GM23248 (cell line): Measurements from ENCODE around the gene PEX14. TPM values are rescaled to one million over a fixed set of nuclear protein-coding genes. Genes with fewer than 3 reads are reported as not detected.
"Not testable (repeated sequence)": the region's sequence is repeated elsewhere in the genome, so short reads cannot be mapped to it uniquely, and the experiment has no call there.

Experiments used
- DNase-seq: peaks from one replicate; pipeline ENCODE4 v3.0.0-alpha.2; 2015
- H2AFZ ChIP-seq: fragments of 200-600 bp; sonication (generic); 2 replicates; pipeline ENCODE4 v1.6.1; 2016; ENCODE audit warnings: antibody characterized with exemption
- H3F3A ChIP-seq: fragments of 200-600 bp; sonication (generic); 2 replicates; pipeline ENCODE4 v1.6.1; 2016; ENCODE audit warnings: mild to moderate bottlenecking, antibody characterized with exemption, mixed run types; ENCODE audit not compliant: insufficient read depth
- H3K27ac ChIP-seq: fragments of 200-600 bp; sonication (generic); 2 replicates; pipeline ENCODE4 v1.5.1; 2016; ENCODE audit warnings: mild to moderate bottlenecking
- H3K27me3 ChIP-seq: fragments of 200-600 bp; sonication (generic); replicated peaks from 2 replicates; pipeline ENCODE4 v1.6.1; 2016; ENCODE audit warnings: mild to moderate bottlenecking; ENCODE audit not compliant: insufficient read depth
- H3K36me3 ChIP-seq: fragments of 200-600 bp; sonication (generic); 2 replicates; pipeline ENCODE4 v1.6.1; 2016; ENCODE audit warnings: low read depth, mild to moderate bottlenecking
- H3K4me1 ChIP-seq: fragments of 200-600 bp; sonication (generic); 2 replicates; pipeline ENCODE4 v1.6.1; 2016; ENCODE audit warnings: mild to moderate bottlenecking; ENCODE audit not compliant: insufficient read depth
- H3K4me2 ChIP-seq: fragments of 200-600 bp; sonication (generic); one replicate; pipeline ENCODE4 v1.6.1; 2016; ENCODE audit warnings: mild to moderate bottlenecking; ENCODE audit not compliant: unreplicated experiment
- H3K4me3 ChIP-seq: fragments of 200-600 bp; sonication (generic); 2 replicates; pipeline ENCODE4 v1.5.1; 2016; ENCODE audit warnings: mild to moderate bottlenecking
- H3K79me2 ChIP-seq: fragments of 200-600 bp; sonication (generic); 2 replicates; pipeline ENCODE4 v1.6.1; 2016; ENCODE audit warnings: mild to moderate bottlenecking; ENCODE audit not compliant: insufficient read depth
- H3K9ac ChIP-seq: fragments of 200-600 bp; sonication (generic); 2 replicates; pipeline ENCODE4 v1.6.1; 2016; ENCODE audit warnings: mild to moderate bottlenecking
- H3K9me2 ChIP-seq: fragments of 200-600 bp; sonication (generic); 2 replicates; pipeline ENCODE4 v1.6.1; 2016; ENCODE audit warnings: mixed run types, mild to moderate bottlenecking, moderate library complexity; ENCODE audit not compliant: insufficient read depth
- H3K9me3 ChIP-seq: fragments of 200-600 bp; sonication (generic); one replicate; pipeline ENCODE4 v1.6.1; 2017; ENCODE audit warnings: low read depth
- H4K20me1 ChIP-seq: fragments of 200-600 bp; sonication (generic); 2 replicates; pipeline ENCODE4 v1.6.0; 2016; ENCODE audit not compliant: insufficient read depth
- EZH2 ChIP-seq: fragments of 200-600 bp; sonication (generic); IDR thresholded peaks from 2 replicates; pipeline ENCODE4 v1.6.1; 2018; ENCODE audit warnings: antibody characterized with exemption, mild to moderate bottlenecking; ENCODE audit not compliant: insufficient read depth, poor library complexity, severe bottlenecking
- EZH2phosphoT487 ChIP-seq: fragments of 200-600 bp; sonication (generic); IDR thresholded peaks from 2 replicates; pipeline ENCODE4 v1.6.1; 2018; ENCODE audit warnings: antibody characterized with exemption, moderate library complexity, mild to moderate bottlenecking, low read depth; ENCODE audit not compliant: insufficient read depth
- WGBS, 2 experiments: methylation state at CpG; one replicate each; pipeline ENCODE4 v1.1.6; 2015 to 2017; ENCODE audit warnings: low lambda C conversion rate in 2 of 2, low coverage in 1 of 2; ENCODE audit errors: missing lambda C conversion rate in 2 of 2; 5-methylcytosine and 5-hydroxymethylcytosine counted together
- in situ Hi-C: fragments of 300-500 bp; cut with MboI; formaldehyde crosslinking; loops from 2 replicates; pipeline ENCODE4 v1.15.0; 2020
- polyA plus RNA-seq: library from polyadenylated mRNA; unstranded; fragments of >200 nt; fragmentation: Nextera tagmentation; extraction: Ambion mirVana; gene quantifications from 2 replicates; pipeline ENCODE4 v1.2.1, GENCODE V29; 2016
- total RNA-seq: library from RNA; depleted of rRNA; stranded (reverse); fragments of >200 nt; shearing (Covaris generic); gene quantifications from 2 replicates; pipeline ENCODE4 v1.2.3, GENCODE V29; 2014; rRNA removed

Gene PEX14, protein sequence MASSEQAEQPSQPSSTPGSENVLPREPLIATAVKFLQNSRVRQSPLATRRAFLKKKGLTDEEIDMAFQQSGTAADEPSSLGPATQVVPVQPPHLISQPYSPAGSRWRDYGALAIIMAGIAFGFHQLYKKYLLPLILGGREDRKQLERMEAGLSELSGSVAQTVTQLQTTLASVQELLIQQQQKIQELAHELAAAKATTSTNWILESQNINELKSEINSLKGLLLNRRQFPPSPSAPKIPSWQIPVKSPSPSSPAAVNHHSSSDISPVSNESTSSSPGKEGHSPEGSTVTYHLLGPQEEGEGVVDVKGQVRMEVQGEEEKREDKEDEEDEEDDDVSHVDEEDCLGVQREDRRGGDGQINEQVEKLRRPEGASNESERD
- total RNA-seq, result 13.9 and 16.9 TPM in 2 replicates
- polyA plus RNA-seq, result 20.1 and 22.4 TPM in 2 replicates

GRCh38 chr1:10474613-10475507 lies at the start of gene PEX14:
Gene PEX14 (plus strand): TSS chr1:10474950. CDS start chr1:10474967, 17 bp downstream.
- TF ChIP-seq EZH2 (no peak), EZH2phosphoT487 (no peak)
- 13 to 18% methylated on average over 37 to 48 of the region's 50 CpGs for whole genome bisulfite sequencing, 2 experiments
- H2AFZ ChIP-seq, result peak within 1 kb of the TSS; percentile 84
- peak within 1 kb of the TSS; percentile 84 for H3K9ac ChIP-seq
- peak; percentile 96 for DNase-seq
- H3K79me2 ChIP-seq, result peaks cover 72% of the 10 kb centered on the region
- H3K27me3 ChIP-seq, result no peaks in the 10 kb centered on the region
- H3K36me3 ChIP-seq, result no peaks in the 10 kb centered on the region
- H3K4me2 ChIP-seq, result peak within 1 kb of the TSS; percentile 92
- H4K20me1 ChIP-seq, result no peaks in the 10 kb centered on the region
- no peaks in the 10 kb centered on the region for H3K9me3 ChIP-seq
- H3K27ac ChIP-seq, result 0 out of 2 replicates have a peak within 1 kb of the TSS, but pooled peaks have one; percentile 7
- 0 out of 2 replicates have a peak, but pooled peaks cover 4% of the 10 kb centered on the region for H3K4me1 ChIP-seq
- H3K4me3 ChIP-seq, result peak within 1 kb of the TSS; percentile 99
- in situ Hi-C loops, result no loop called here
- H3F3A ChIP-seq, result no peaks in the 10 kb centered on the region
- no peaks in the 10 kb centered on the region for H3K9me2 ChIP-seq

DNA sequence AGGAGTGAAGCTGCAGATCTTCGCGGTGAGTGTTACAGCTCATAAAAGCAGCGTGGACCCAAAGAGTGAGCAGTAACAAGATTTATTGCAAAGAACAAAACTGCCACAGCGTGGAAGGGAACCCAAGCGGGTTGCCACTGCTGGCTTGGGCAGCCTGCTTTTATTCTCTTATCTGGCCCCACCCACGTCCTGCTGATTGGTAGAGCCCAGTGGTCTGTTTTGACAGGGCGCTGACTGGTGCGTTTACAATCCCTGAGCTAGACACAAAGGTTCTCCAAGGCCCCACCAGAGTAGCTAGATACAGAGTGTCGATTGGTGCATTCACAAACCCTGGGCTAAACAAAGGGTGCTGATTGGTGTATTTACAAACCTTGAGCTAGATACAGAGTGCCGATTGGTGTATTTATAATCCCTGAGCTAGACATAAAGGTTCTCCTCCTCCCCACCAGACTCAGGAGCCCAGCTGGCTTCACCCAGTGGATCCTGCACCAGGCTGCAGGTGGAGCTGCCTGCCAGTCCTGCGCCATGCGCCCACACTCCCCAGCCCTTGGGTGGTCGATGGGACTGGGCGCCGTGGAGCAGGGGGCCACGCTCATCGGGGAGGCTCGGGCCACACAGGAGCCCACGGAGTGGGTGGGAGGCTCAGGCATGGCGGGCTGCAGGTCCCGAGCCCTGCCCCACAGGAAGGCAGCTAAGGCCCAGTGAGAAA lies 48.8 kb upstream of the PEX14 start:
- H3K9me2 ChIP-seq, H3K27me3 ChIP-seq, H3F3A ChIP-seq, H3K36me3 ChIP-seq, H4K20me1 ChIP-seq, H3K79me2 ChIP-seq, H3K4me1 ChIP-seq, DNase-seq, H3K9me3 ChIP-seq, H3K27ac ChIP-seq, in situ Hi-C loops: not testable (repeated sequence)
- H3K4me2 ChIP-seq, result peak overlapping the region; percentile 75
- H3K4me3 ChIP-seq, result peak overlapping the region; percentile 60
- 66 to 74% methylated on average over 21 of the region's 21 CpGs for WGBS, 2 experiments
- H3K9ac ChIP-seq, result peak overlapping the region; percentile 60
- peak overlapping the region; percentile 86 for H2AFZ ChIP-seq

DNA sequence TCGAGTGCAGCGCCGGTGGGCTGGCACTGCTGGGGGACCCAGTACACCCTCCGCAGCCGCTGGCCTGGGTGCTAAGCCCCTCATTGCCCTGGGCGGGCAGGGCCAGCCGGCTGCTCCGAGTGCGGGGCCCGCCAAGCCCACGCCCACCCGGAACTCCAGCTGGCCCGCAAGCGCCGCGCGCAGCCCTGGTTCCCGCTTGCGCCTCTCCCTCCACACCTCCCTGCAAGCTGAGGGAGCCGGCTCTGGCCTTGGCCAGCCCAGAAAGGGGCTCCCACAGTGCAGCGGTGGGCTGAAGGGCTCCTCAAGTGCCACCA lies 48.3 kb upstream of the PEX14 start:
- H3K4me3 ChIP-seq, H2AFZ ChIP-seq, DNase-seq, H3K27me3 ChIP-seq, H3F3A ChIP-seq, H3K9me2 ChIP-seq, in situ Hi-C loops, H3K36me3 ChIP-seq, H3K4me2 ChIP-seq, H3K27ac ChIP-seq, H3K9me3 ChIP-seq, H4K20me1 ChIP-seq, H3K9ac ChIP-seq, H3K79me2 ChIP-seq, H3K4me1 ChIP-seq: not testable (repeated sequence)
- WGBS, 2 experiments, result 98% methylated on average over 9 to 14 of the region's 21 CpGs

DNA sequence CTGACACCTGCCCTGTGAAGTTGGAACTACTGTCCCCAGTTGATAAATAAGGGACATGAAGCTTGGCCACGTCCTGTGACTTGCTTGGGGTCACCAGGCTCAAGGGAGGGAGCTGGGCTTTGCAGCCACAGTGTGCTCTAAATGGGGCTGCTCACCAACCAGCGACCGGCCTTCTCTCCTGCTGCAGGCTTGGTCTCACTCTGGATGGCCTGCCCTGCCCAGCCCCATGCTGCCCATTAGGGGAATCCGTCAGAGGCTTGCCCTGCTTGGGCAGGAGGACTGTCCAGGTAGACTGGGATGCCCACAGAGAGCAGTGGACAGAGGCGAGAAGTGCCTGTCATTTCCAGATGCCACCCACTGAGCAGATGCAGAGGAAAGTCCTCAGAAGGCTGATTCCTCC lies 45.8 kb upstream of the PEX14 start:
- no peaks in the 10 kb centered on the region for H3K36me3 ChIP-seq
- no peak overlapping the region for H3K4me3 ChIP-seq
- no peak overlapping the region for H3K4me2 ChIP-seq
- no peak overlapping the region for H2AFZ ChIP-seq
- WGBS, 2 experiments, result 73 to 76% methylated on average over 5 of the region's 5 CpGs
- TF ChIP-seq EZH2phosphoT487, result no peak
- TF ChIP-seq EZH2, result no peak
- no peaks in the 10 kb centered on the region for H3K9me2 ChIP-seq
- peaks cover 10% of the 10 kb centered on the region for H3K4me1 ChIP-seq
- no peak overlapping the region for H3K9ac ChIP-seq
- H3K9me3 ChIP-seq, result no peaks in the 10 kb centered on the region
- no peak for DNase-seq
- in situ Hi-C loops, result no loop called here
- H4K20me1 ChIP-seq, result no peaks in the 10 kb centered on the region
- H3K79me2 ChIP-seq, result peaks cover 18% of the 10 kb centered on the region
- H3K27me3 ChIP-seq, result no peaks in the 10 kb centered on the region
- H3F3A ChIP-seq, result no peaks in the 10 kb centered on the region
- no peak overlapping the region for H3K27ac ChIP-seq
